ENCODE results near the gene NPFFR1.

NPFFR1 gene

DNA sequence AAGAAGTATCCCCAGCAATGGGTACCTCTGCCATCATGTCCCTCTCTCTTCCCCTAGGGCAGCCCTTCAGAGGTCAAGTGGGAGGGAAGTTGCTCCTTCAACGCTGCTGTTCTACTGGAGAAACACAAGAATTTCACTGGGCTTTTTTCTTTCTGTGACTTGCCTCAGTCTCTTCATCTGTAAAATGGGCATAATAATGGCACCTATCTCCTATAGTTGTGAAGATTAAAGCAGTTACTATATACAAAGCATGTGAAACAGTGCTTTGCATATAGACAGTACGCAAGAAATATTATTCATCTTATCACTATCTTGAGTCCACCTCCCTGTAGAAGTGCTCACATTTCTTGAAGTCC lies 1.6 kb upstream of the NPFFR1 start:
- FAIRE-seq: no peak
- DNase-seq (ENCODE audit: insufficient read length, low spot score): no peak
- TF ChIP-seq POLR2A (IDR thresholded peaks at IDR 0.05; ENCODE audit: low read depth, low read length): no peak

DNA sequence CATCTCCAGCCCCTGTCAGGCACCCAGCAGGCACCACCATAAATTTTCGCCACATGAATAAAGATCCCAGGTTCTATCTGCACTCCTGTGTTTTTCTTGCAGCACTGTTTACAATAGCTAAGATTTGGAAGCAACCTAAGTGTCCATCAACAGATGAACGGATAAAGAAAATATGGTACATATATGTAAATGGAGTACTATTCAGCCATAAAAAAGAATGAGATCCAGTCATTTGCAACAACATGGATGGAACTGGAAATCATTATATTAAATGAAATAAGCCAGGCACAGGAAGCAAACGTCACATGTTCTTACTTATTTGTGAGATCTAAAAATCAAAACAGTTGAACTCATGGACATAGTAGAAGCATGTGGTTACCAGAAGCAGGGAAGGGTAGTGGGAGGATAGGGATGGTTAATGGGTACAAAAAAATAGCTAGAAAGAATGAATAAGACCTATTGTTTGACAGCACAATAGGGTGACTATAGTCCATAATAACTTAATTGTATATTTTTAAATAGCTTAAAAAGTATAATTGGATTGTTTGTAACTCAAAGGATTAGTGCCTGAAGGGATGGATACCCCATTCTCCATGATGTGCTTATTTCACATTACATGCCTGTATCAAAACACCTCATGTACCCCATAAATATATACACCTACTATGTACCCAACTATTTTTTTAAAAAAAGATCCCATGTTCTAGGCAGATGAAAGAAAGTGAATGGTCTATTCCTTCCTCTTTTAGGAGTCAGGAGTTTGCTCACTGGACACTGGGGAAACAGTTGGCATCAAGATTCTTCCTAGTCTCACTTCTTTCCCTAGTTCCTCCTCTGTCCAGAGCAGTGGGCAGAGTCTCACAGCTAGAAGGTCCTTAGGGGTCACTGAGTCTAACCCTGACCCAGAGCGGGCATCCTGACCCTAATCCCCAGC lies 1.0 kb upstream of the NPFFR1 start:
- FAIRE-seq: no peak
- no peak for TF ChIP-seq POLR2A (IDR thresholded peaks at IDR 0.05; ENCODE audit: low read depth, low read length)
- DNase-seq (ENCODE audit: insufficient read length, low spot score): no peak

DNA sequence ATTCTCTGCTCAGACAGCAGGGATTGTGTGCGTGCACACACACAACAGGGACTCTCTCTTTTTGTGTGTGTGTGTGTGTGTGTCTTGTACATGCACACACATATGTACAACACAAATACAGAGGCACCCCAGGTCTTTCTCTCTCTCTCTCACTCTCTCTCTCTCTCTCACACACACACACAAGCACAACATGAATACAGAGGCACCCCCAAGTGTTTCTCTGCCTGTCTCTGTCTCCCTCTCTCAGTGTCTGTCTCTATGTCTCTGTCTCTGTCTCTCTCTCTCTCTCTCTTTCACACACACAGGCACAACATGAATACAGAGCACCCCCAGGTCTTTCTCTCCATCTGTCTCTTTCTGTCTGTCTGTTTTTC lies 746 bp downstream of the NPFFR1 start:
- no peak for FAIRE-seq
- DNase-seq (ENCODE audit: insufficient read length, low spot score): no peak
- no peak for TF ChIP-seq POLR2A (IDR thresholded peaks at IDR 0.05; ENCODE audit: low read depth, low read length)

DNA sequence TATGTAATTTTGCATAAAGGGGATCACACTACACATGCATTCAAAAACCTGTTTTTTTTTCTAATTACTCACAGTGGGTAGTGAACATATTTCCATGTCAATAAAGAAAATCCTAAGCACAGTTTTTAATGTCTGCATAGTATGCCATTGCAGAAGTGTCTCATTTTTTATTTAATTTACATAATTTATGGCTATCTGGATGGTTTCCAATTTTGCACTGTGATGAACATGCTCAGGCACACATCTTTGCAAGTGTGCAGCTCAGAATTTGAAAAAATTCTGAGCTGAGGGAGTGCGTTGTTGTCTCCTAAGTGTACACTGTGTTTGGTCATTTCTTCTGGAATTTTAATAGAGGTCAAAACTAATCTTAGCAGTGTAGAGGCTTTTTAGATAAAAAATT lies 2.2 kb downstream of the NPFFR1 start:
- FAIRE-seq (no peak), DNase-seq (ENCODE audit: insufficient read length, low spot score) (no peak)
- no peak for TF ChIP-seq POLR2A (IDR thresholded peaks at IDR 0.05; ENCODE audit: low read depth, low read length)

DNA sequence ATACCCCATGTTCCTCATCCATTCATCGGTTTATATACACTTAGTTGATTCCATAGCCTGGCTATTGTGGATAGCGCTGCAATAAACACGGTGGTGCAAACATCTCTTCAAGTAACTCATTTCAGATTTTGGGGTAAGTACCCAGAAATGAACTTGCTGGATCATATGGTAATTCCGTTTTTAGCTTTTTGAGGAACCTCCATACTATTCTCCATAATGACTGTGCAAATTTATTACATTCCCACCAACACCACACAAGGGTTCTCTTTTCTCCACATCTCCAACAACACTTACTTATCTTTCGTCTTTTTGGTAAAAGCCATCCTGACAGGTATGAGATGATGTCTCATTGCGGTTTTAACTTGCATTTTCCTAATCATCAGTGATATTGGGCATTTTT lies 3.7 kb downstream of the NPFFR1 start:
- no peak for DNase-seq (ENCODE audit: insufficient read length, low spot score)
- FAIRE-seq: no peak
- TF ChIP-seq POLR2A (IDR thresholded peaks at IDR 0.05; ENCODE audit: low read depth, low read length): no peak

DNA sequence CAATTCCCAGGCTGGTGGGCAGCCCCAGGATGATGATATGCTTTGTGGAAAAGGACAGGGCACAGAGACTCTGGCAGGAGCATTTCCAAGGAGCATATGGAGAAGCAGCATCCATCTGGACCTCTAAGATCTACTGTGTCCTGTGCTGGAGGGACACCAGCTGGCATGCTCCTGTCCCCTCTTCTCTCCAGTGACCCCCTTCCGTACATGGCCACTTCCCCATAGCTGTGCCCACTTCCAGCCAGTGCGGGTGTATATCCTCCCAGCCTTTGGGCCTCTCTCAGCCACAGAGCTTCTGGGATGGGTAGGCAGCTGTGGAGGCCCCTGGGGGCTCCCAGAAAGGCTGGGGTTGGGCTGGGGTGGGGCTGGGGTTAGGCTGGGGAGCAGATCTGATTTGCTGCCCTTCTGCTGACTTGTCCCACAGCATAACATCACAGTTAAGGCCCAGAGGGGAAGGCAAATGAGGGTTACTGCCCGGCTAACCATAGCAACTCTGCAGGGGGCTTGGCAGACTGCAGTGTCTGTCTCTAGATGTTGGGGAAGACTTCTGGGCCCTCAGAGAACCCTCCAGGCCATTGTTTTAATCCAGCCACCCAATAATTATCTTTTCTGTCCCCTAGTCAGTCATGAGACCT lies 6.3 kb downstream of the NPFFR1 start:
- no peak for TF ChIP-seq POLR2A (IDR thresholded peaks at IDR 0.05; ENCODE audit: low read depth, low read length)
- DNase-seq (ENCODE audit: insufficient read length, low spot score) (no peak), FAIRE-seq (no peak)

DNA sequence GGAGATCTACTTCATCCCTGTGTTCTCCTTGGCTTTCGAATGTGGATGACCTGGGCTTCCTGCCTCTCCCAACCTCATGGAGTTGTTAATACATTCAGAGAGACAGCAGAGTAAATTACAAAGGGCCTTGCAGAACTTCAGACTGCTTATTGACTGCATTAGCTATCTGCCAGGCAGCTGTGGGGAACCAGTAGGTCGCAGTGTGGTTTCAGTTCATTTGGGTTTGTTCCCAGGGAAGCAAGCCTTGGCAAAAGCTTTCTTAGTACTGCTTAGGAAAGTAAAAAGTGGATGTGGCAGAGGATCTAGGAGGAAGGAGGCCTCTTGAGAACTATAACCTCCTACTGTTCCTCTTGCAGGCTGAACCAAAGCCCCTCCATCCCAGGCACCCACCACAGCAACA lies 9.2 kb downstream of the NPFFR1 start:
- FAIRE-seq (no peak), DNase-seq (ENCODE audit: insufficient read length, low spot score) (no peak)
- TF ChIP-seq POLR2A (IDR thresholded peaks at IDR 0.05; ENCODE audit: low read depth, low read length): no peak

DNA sequence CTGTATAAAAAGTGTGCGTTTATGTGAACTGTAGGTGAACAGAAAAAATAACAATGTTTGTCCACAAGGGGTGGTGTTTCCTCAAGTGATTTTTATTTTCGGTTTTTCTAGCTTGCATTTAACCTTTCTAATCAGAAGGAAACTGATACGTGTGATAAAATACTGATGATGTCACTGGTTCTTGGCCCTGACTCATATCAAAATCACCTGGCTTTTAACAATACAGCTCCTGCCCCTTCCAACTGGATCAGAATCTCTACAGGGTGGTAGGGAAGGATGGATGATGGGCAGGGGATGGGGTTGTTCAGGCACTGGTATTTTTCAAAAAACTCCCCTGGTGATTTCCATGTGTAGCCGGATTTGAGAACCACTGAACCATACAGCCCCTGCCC lies 10.9 kb downstream of the NPFFR1 start:
- TF ChIP-seq POLR2A (IDR thresholded peaks at IDR 0.05; ENCODE audit: low read depth, low read length): no peak
- no peak for FAIRE-seq

DNA sequence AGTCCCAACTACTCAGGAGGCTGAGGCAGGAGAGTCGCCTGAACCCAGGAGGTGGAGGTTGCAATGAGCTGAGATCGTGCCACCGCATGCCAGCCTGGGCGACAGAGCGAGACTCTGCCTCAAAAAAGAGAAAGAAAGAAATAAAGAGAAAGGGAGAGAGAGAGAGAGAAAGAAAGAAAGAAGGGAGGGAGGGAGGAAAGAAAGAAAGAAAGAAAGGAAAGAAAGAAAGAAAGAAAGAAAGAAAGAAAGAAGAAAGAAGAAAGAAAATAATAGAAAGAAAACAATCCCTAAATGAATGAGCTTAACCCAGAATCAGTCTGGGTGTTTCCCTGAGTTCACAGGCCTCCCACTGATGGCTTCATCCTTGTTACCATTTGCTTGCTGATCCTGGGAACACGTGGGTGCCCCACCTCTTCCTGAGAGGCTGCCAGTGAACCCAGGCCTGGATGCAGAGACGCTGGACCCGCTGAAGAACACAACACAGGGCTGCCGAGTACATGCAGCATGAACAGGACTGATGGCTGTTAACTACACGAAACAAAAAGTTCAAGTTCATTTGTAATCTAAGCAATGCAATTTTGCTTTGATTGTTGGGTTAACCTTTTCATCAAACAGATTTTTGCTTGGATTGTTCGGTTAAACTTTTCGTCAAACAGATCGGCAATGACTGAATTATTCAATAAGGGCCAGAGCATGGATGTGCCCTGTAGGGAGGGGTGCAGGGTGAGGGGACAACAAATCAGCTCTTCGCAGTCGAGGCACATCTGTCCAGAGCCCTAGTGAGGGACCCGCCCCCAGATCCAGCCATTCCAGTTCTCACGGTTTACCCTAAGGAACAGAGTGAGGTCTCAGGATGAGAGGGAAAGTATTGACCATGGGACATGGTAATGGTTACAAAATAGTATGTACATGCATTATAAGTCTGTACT lies 11.5 kb downstream of the NPFFR1 start:
- FAIRE-seq (no peak), DNase-seq (ENCODE audit: insufficient read length, low spot score) (no peak)
- no peak for TF ChIP-seq POLR2A (IDR thresholded peaks at IDR 0.05; ENCODE audit: low read depth, low read length)

More for the DNA sequence above, 10.9 kb downstream of the NPFFR1 start:
- DNase-seq (ENCODE audit: insufficient read length, low spot score): no peak

DNA sequence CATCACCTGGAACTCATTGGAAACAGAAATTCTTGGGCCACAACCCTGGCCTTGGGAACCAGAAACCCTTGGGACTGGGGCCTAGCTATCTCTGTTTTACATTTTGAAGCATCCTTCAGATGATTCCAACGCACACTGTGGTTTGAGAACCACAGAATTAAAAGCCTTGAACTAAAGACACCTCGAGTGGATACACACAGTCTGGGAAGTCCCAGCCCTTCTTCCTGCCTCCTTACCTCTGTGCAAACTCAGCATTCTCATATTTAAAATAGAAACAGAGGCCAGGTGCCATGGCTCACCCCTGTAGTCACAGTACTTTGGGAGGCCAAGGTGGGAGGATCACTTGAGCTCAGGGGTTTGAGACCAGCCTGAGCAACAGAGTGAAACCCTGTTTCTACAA lies 12.9 kb downstream of the NPFFR1 start:
- TF ChIP-seq POLR2A (IDR thresholded peaks at IDR 0.05; ENCODE audit: low read depth, low read length): no peak
- DNase-seq (ENCODE audit: insufficient read length, low spot score) (no peak), FAIRE-seq (no peak)

DNA sequence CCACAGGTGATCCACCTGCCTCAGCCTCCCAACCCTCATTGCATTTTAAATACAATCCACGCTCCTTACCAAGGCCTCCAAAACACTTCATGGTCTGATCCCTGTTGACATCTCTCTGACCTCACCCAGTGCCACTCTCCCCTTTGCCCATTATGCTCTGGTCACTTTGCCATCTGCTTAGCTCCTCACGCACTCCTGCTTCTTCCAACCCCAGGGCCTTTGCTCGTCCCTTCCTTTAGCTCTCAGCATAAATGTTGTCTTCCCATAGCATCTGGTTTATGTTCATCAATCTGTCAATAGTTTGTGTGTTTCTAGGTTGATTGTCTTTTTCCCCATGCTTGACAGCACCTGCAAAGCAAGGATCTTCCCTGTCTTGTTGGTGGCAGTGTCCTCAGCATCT lies 14.1 kb downstream of the NPFFR1 start:
- no peak for TF ChIP-seq POLR2A (IDR thresholded peaks at IDR 0.05; ENCODE audit: low read depth, low read length)
- DNase-seq (ENCODE audit: insufficient read length, low spot score) (no peak), FAIRE-seq (no peak)

DNA sequence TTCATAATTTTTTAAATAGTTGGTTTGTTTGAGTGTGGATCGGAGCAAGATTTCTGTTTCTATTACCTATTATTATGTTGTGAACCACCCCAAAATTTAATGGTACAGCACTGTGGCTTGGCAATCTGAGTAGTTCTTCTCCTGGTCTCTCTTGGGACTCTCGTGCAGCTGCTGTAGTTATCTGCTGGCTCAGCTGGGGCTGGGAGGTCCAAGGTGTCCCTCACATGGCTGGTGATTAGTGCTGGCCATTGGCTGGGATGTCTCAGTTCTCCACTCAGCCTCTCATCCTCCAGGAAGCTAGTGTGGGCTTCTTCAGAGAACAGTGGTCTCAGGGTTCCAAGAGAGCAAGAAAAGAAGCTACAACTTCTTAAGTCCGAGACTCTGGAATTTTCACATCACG lies 15.4 kb downstream of the NPFFR1 start:
- DNase-seq (ENCODE audit: insufficient read length, low spot score): no peak
- TF ChIP-seq POLR2A (IDR thresholded peaks at IDR 0.05; ENCODE audit: low read depth, low read length): no peak
- no peak for FAIRE-seq

DNA sequence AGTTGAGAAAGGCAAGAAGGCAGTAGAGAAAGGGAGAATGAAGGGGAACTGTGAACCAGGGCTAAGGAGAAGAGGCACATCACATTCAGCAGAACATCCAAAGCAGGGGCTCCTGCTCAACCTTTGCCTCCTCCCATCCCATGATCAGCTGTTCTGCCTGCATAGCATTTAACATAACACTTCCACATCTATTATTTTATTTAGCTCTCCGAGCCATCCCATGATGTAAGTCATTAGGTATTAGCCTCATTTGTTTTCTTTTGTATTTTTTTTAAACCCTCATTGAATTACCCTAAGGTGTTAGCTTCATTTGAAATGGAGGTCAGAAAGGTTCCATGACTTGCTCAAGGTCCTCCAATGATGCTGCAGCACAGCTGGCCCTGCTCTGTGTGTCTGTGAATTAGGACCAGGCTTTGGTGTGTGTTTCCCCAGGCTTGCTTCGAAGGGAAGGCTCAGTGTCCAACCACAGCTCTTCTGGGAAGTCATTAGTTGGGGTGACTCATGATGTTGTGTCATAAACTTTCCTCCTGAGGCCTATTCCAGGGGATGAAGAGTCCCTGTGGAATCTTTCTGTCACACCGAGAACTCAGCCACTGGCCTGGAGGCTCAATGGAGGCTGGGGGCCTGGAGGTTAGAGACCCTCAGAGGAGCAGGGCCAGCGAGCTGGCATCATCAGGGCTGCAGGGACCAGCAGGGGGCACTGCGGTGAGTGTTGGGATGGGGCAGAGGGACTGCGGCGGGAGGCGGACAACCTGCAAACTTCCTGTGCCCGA lies 16.5 kb downstream of the NPFFR1 start:
- no peak for TF ChIP-seq POLR2A (IDR thresholded peaks at IDR 0.05; ENCODE audit: low read depth, low read length)
- peak; percentile 96 for DNase-seq (ENCODE audit: insufficient read length, low spot score)
- peak; percentile 99 for FAIRE-seq
